Esophagus muscularis mucosa (tissue), 3 donors: Measurements from ENCODE around the gene SELENON.

Source experiments
- POLR2A ChIP-seq: fragments of 450-650 bp; IDR thresholded peaks from one replicate; pipeline ENCODE4 v1.6.1; 2017; ENCODE audit warnings: antibody characterized with exemption, moderate library complexity, mild to moderate bottlenecking, low read depth
- TF ChIP-seq, protein P1 (sequence below), 3 experiments: fragments of 200-600 bp in 2 of 3; fragments of 450-650 bp in 1 of 3; sonication (generic) in 2 of 3; IDR thresholded peaks; one replicate each; pipeline ENCODE4 v1.5.1; 2017 to 2019; ENCODE audit warnings: antibody characterized with exemption in 3 of 3, mild to moderate bottlenecking in 2 of 3, moderate library complexity in 1 of 3

DNA sequence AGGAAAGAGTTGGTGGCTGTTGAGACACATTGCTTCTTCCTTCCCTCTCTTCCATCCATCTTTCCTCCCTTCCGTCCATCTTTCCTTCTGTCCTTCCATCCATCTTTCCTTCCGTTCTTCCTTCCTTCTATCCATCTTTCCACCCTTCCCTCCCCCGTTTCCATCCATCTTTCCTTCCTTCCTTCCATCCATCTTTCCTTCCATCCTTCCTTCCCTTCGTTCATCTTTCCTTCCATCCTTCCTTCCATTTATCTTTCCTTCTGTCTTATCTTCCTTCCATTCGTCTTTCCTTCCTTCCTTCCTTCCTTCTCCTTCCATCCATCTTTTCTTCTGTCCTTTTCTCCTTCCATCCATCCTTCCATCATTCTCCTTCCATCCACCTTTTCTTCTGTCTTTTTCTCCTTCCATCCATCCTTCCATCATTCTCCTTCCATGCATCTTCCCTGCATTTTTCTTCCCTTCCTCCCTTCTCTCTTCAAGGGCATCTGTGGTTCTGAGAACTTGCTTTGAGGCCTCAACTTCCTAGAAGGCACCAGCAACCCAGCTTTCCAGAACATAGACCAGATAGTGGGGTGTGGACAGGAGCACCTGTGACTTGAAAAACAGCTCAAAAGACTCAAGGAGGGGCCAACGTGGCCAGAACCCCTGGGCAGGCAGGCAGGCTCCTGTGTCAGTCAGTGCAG is 48.9 kb upstream of the SELENON start:
- TF ChIP-seq, protein P1, sequence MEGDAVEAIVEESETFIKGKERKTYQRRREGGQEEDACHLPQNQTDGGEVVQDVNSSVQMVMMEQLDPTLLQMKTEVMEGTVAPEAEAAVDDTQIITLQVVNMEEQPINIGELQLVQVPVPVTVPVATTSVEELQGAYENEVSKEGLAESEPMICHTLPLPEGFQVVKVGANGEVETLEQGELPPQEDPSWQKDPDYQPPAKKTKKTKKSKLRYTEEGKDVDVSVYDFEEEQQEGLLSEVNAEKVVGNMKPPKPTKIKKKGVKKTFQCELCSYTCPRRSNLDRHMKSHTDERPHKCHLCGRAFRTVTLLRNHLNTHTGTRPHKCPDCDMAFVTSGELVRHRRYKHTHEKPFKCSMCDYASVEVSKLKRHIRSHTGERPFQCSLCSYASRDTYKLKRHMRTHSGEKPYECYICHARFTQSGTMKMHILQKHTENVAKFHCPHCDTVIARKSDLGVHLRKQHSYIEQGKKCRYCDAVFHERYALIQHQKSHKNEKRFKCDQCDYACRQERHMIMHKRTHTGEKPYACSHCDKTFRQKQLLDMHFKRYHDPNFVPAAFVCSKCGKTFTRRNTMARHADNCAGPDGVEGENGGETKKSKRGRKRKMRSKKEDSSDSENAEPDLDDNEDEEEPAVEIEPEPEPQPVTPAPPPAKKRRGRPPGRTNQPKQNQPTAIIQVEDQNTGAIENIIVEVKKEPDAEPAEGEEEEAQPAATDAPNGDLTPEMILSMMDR (IDR thresholded peaks at IDR 0.05): no peak
- TF ChIP-seq POLR2A: no peak
